ENCODE measurements around the gene CADPS. TPM values are rescaled to one million over a fixed set of nuclear protein-coding genes. Genes with fewer than 3 reads are reported as not detected.

CADPS gene
- total RNA-seq, 1 experiment from 2014 or later, result 7.0 TPM

GRCh38 chr3:62372621-62373041 lies 502.6 kb downstream of the CADPS start (continued):
- TF ChIP-seq ZNF281 (CRISPR knock-in tag; IDR thresholded peaks at IDR 0.05) (no peak), NFATC4 (CRISPR knock-in tag; IDR thresholded peaks at IDR 0.05) (no peak), SP1 (CRISPR knock-in tag; conservative IDR thresholded peaks at IDR 0.05) (no peak), EMX1 (CRISPR knock-in tag; IDR thresholded peaks at IDR 0.05) (no peak), ZNF671 (CRISPR knock-in tag; IDR thresholded peaks at IDR 0.05) (no peak)

- H3K27me3 Mint-ChIP-seq (ENCODE audit: low read depth), result peaks cover 100% of the 10 kb centered on the region
- peaks cover 2% of the 10 kb centered on the region; the same call in 1 of the 2 replicates for H3K36me3 Mint-ChIP-seq
- peak; percentile 1 for ATAC-seq
- no peak overlapping the region for H3K27ac Mint-ChIP-seq
- POLR2A ChIA-PET, result interaction anchor here (0.7 to 1.1 kb wide), 2 partner anchors 43 to 53 kb away, joined by 3 to 6 read pairs; no protein-coding TSS in a partner anchor
- DNase-seq (ENCODE audit: low spot score), result peak; percentile 51
- no peaks in the 10 kb centered on the region for H3K9me3 Mint-ChIP-seq
- CTCF ChIA-PET, result interaction anchor here (1.2 kb wide), 1 partner anchor 38 kb away, joined by 4 read pairs; no protein-coding TSS in a partner anchor
- peak overlapping the region; percentile 71 for H3K4me3 Mint-ChIP-seq
- H3K4me1 Mint-ChIP-seq, result peaks cover 82% of the 10 kb centered on the region
- TF ChIP-seq, protein P1, sequence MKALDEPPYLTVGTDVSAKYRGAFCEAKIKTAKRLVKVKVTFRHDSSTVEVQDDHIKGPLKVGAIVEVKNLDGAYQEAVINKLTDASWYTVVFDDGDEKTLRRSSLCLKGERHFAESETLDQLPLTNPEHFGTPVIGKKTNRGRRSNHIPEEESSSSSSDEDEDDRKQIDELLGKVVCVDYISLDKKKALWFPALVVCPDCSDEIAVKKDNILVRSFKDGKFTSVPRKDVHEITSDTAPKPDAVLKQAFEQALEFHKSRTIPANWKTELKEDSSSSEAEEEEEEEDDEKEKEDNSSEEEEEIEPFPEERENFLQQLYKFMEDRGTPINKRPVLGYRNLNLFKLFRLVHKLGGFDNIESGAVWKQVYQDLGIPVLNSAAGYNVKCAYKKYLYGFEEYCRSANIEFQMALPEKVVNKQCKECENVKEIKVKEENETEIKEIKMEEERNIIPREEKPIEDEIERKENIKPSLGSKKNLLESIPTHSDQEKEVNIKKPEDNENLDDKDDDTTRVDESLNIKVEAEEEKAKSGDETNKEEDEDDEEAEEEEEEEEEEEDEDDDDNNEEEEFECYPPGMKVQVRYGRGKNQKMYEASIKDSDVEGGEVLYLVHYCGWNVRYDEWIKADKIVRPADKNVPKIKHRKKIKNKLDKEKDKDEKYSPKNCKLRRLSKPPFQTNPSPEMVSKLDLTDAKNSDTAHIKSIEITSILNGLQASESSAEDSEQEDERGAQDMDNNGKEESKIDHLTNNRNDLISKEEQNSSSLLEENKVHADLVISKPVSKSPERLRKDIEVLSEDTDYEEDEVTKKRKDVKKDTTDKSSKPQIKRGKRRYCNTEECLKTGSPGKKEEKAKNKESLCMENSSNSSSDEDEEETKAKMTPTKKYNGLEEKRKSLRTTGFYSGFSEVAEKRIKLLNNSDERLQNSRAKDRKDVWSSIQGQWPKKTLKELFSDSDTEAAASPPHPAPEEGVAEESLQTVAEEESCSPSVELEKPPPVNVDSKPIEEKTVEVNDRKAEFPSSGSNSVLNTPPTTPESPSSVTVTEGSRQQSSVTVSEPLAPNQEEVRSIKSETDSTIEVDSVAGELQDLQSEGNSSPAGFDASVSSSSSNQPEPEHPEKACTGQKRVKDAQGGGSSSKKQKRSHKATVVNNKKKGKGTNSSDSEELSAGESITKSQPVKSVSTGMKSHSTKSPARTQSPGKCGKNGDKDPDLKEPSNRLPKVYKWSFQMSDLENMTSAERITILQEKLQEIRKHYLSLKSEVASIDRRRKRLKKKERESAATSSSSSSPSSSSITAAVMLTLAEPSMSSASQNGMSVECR (CRISPR knock-in tag; IDR thresholded peaks at IDR 0.05; ENCODE audit: borderline replicate concordance), result no peak
- TF ChIP-seq FOXP1 (CRISPR knock-in tag; IDR thresholded peaks at IDR 0.05; ENCODE audit: borderline replicate concordance), result no peak
- no peak for TF ChIP-seq RORB (CRISPR knock-in tag; IDR thresholded peaks at IDR 0.05)
- TF ChIP-seq ETV6 (CRISPR knock-in tag; IDR thresholded peaks at IDR 0.05), result no peak
Observed at GRCh38 chr3:62371720-62372591, 503.3 kb downstream of the CADPS start.

- ChIA-PET CTCF (no interaction called here), POLR2A (no interaction called here)
- Mint-ChIP-seq H3K36me3 (peaks cover 2% of the 10 kb centered on the region; the same call in 1 of the 2 replicates), H3K4me1 (peaks cover 83% of the 10 kb centered on the region), H3K4me3 (peak overlapping the region; percentile 71), H3K9me3 (no peaks in the 10 kb centered on the region), H3K27ac (no peak overlapping the region), H3K27me3 (ENCODE audit: low read depth) (peaks cover 100% of the 10 kb centered on the region)
- DNase-seq (ENCODE audit: low spot score) (peak; percentile 48), ATAC-seq (no peak; the same call in 1 of the 2 replicates)
- TF ChIP-seq MLX (CRISPR knock-in tag; IDR thresholded peaks at IDR 0.05), result no peak
- no peak for TF ChIP-seq PREB (CRISPR knock-in tag; IDR thresholded peaks at IDR 0.05; ENCODE audit: borderline replicate concordance)
- no peak for TF ChIP-seq ZNF232 (CRISPR knock-in tag; IDR thresholded peaks at IDR 0.05)
- no peak for TF ChIP-seq PRRX2 (CRISPR knock-in tag; IDR thresholded peaks at IDR 0.05)
- TF ChIP-seq CTCF (IDR thresholded peaks at IDR 0.05), result no peak
- no peak for TF ChIP-seq SMAD4 (CRISPR knock-in tag; IDR thresholded peaks at IDR 0.05)
- no peak for TF ChIP-seq NFYB (CRISPR knock-in tag; conservative IDR thresholded peaks at IDR 0.05; ENCODE audit: low read depth)
- no peak for TF ChIP-seq GABPB1 (CRISPR knock-in tag; IDR thresholded peaks at IDR 0.05)
Observed at GRCh38 chr3:62370858-62371719, 504.1 kb downstream of the CADPS start.
